H9 (cell line): ENCODE results near the gene EHBP1L1. TPM values are rescaled to one million over a fixed set of nuclear protein-coding genes. Genes with fewer than 3 reads are reported as not detected.
A peak's percentile ranks its signal among the peaks of the same experiment; 100 is the strongest.

Source experiments
- DNase-seq: peaks from one replicate; pipeline ENCODE4 v3.0.0-alpha.2; 2017
- H2AFZ ChIP-seq: one replicate; pipeline ENCODE4 v1.6.1; 2013; ENCODE audit warnings: mild to moderate bottlenecking, low read length, control low read depth, moderate library complexity
- H2AK5ac ChIP-seq: 2 replicates; pipeline ENCODE4 v1.6.1; 2013; ENCODE audit warnings: low read length, control low read depth, mixed read lengths; ENCODE audit not compliant: insufficient read length
- H2BK120ac ChIP-seq: one replicate; pipeline ENCODE4 v1.6.1; 2013; ENCODE audit warnings: low read depth, mild to moderate bottlenecking, low read length, control low read depth, inconsistent platforms; ENCODE audit not compliant: poor library complexity, severe bottlenecking
- H2BK12ac ChIP-seq: 2 replicates; pipeline ENCODE4 v1.6.1; 2013; ENCODE audit warnings: low read length, control low read depth, mixed read lengths, low read depth; ENCODE audit not compliant: insufficient read length
- H2BK15ac ChIP-seq: 2 replicates; pipeline ENCODE4 v1.6.1; 2013; ENCODE audit warnings: low read depth, low read length, control low read depth
- H2BK20ac ChIP-seq: one replicate; pipeline ENCODE4 v1.6.1; 2013; ENCODE audit warnings: low read depth, mild to moderate bottlenecking, low read length, control low read depth, inconsistent platforms; ENCODE audit not compliant: poor library complexity, severe bottlenecking
- H2BK5ac ChIP-seq: 2 replicates; pipeline ENCODE4 v1.6.1; 2013; ENCODE audit warnings: low read length, control low read depth, mixed read lengths; ENCODE audit not compliant: insufficient read length
- H3K14ac ChIP-seq: 2 replicates; pipeline ENCODE4 v1.6.1; 2013; ENCODE audit warnings: low read length, control low read depth; ENCODE audit not compliant: insufficient read depth
- H3K18ac ChIP-seq: 2 replicates; pipeline ENCODE4 v1.6.1; 2013; ENCODE audit warnings: low read depth, mild to moderate bottlenecking, mixed read lengths, low read length, control low read depth; ENCODE audit not compliant: insufficient read length
- H3K23ac ChIP-seq: 2 replicates; pipeline ENCODE4 v1.6.1; 2013; ENCODE audit warnings: low read length, control low read depth, mixed read lengths, low read depth; ENCODE audit not compliant: insufficient read length
- H3K23me2 ChIP-seq: 2 replicates; pipeline ENCODE4 v1.6.1; 2013; ENCODE audit warnings: low read depth, mild to moderate bottlenecking, mixed read lengths, low read length, control low read depth; ENCODE audit not compliant: insufficient read length, poor library complexity, severe bottlenecking
- H3K27ac ChIP-seq: 2 replicates; pipeline ENCODE4 v1.5.1; 2013; ENCODE audit warnings: low read length, control low read depth, mixed read lengths, low read depth; ENCODE audit not compliant: insufficient read length
- H3K27me3 ChIP-seq: 2 replicates; pipeline ENCODE4 v1.6.1; 2013; ENCODE audit warnings: low read length, control low read depth, inconsistent platforms; ENCODE audit not compliant: insufficient read depth
- H3K4ac ChIP-seq: 2 replicates; pipeline ENCODE4 v1.6.1; 2013; ENCODE audit warnings: low read depth, mild to moderate bottlenecking, control low read depth, inconsistent platforms, low read length, moderate library complexity
- H3K4me1 ChIP-seq: 2 replicates; pipeline ENCODE4 v1.6.1; 2013; ENCODE audit warnings: low read length, control low read depth, inconsistent platforms; ENCODE audit not compliant: insufficient read depth
- H3K4me2 ChIP-seq: 2 replicates; pipeline ENCODE4 v1.6.1; 2013; ENCODE audit warnings: low read length, control low read depth, mixed read lengths; ENCODE audit not compliant: insufficient read length, insufficient read depth
- H3K56ac ChIP-seq: 2 replicates; pipeline ENCODE4 v1.6.1; 2013; ENCODE audit warnings: low read depth, mild to moderate bottlenecking, mixed read lengths, low read length, control low read depth; ENCODE audit not compliant: insufficient read length
- H3K79me1 ChIP-seq: 2 replicates; pipeline ENCODE4 v1.6.1; 2013; ENCODE audit warnings: low read depth, mild to moderate bottlenecking, moderate library complexity, low read length, control low read depth, inconsistent platforms; ENCODE audit not compliant: insufficient read depth, poor library complexity, severe bottlenecking
- H3K79me2 ChIP-seq: 2 replicates; pipeline ENCODE4 v1.6.1; 2013; ENCODE audit warnings: low read length, control low read depth, inconsistent platforms; ENCODE audit not compliant: insufficient read depth
- H3K9ac ChIP-seq: 2 replicates; pipeline ENCODE4 v1.6.1; 2013; ENCODE audit warnings: low read length, control low read depth, mixed read lengths; ENCODE audit not compliant: insufficient read length; ENCODE audit errors: extremely low read depth
- H3K9me3 ChIP-seq: one replicate; pipeline ENCODE4 v1.6.1; 2013; ENCODE audit warnings: low read depth, low read length, inconsistent platforms; ENCODE audit not compliant: control insufficient read depth
- H3T11ph ChIP-seq: one replicate; pipeline ENCODE4 v1.6.1; 2013; ENCODE audit warnings: mild to moderate bottlenecking, low read length, control low read depth, inconsistent platforms
- H4K20me1 ChIP-seq: one replicate; pipeline ENCODE4 v1.6.1; 2013; ENCODE audit not compliant: control insufficient read depth, insufficient read length, insufficient read depth
- H4K5ac ChIP-seq: 2 replicates; pipeline ENCODE4 v1.6.1; 2013; ENCODE audit warnings: low read depth, mild to moderate bottlenecking, mixed read lengths, low read length, control low read depth; ENCODE audit not compliant: insufficient read length
- H4K8ac ChIP-seq: replicated peaks from 2 replicates; pipeline ENCODE4 v1.6.1; 2013; ENCODE audit warnings: low read length, control low read depth, mixed read lengths, low read depth; ENCODE audit not compliant: insufficient read length
- H4K91ac ChIP-seq: 2 replicates; pipeline ENCODE4 v1.6.1; 2013; ENCODE audit warnings: low read depth, mild to moderate bottlenecking, moderate library complexity, mixed read lengths, low read length, control low read depth; ENCODE audit not compliant: insufficient read length
- H3K27ac Mint-ChIP-seq, 3 experiments: 2 replicates in 2 of 3; 3 replicates in 1 of 3; pipeline ENCODE4 v1.8.0; 2020 to 2021; ENCODE audit warnings: mixed read lengths in 3 of 3, mild to moderate bottlenecking in 1 of 3, moderate library complexity in 1 of 3
- H3K27me3 Mint-ChIP-seq: 2 replicates; pipeline ENCODE4 v1.8.0; 2021; ENCODE audit warnings: low read depth, mild to moderate bottlenecking, moderate library complexity, mixed read lengths
- H3K36me3 Mint-ChIP-seq, 3 experiments: 2 replicates in 2 of 3; 3 replicates in 1 of 3; pipeline ENCODE4 v1.8.0; 2020 to 2021; ENCODE audit warnings: low read depth in 3 of 3, mixed read lengths in 3 of 3; ENCODE audit not compliant: insufficient read depth in 1 of 3
- H3K4me1 Mint-ChIP-seq, 2 experiments: 2 replicates each; pipeline ENCODE4 v1.8.0; 2020; ENCODE audit warnings: mixed read lengths in 2 of 2
- H3K4me3 Mint-ChIP-seq, 2 experiments: 2 replicates in 1 of 2; 3 replicates in 1 of 2; pipeline ENCODE4 v1.8.0; 2020 to 2021; ENCODE audit warnings: mild to moderate bottlenecking in 2 of 2, mixed read lengths in 2 of 2, moderate library complexity in 1 of 2
- H3K9me3 Mint-ChIP-seq, 2 experiments: 2 replicates in 1 of 2; 3 replicates in 1 of 2; pipeline ENCODE4 v1.8.0; 2020; ENCODE audit warnings: mild to moderate bottlenecking in 2 of 2, mixed read lengths in 2 of 2, moderate library complexity in 1 of 2
- WGBS: extraction: QIAGEN DNeasy Blood & Tissue Kit; methylation state at CpG from one replicate; pipeline ENCODE4 v1.1.7; 2013; ENCODE audit warnings: missing lambda C conversion rate, low lambda C conversion rate, mixed read lengths; ENCODE audit not compliant: insufficient read length; ENCODE audit errors: extremely low coverage; 5-methylcytosine and 5-hydroxymethylcytosine counted together
- total RNA-seq: library from RNA; stranded (reverse); gene quantifications from 2 replicates; pipeline ENCODE4 v1.2.1, GENCODE V29; 2021
- TF ChIP-seq, protein P1 (sequence below): fragments of 200-600 bp; sonication (generic); conservative IDR thresholded peaks from 3 replicates; pipeline ENCODE4 v1.8.0; 2021; ENCODE audit warnings: antibody characterized with exemption, mild to moderate bottlenecking

Gene EHBP1L1
- total RNA-seq, 1 experiment from 2014 or later, result 13.8 TPM

DNA sequence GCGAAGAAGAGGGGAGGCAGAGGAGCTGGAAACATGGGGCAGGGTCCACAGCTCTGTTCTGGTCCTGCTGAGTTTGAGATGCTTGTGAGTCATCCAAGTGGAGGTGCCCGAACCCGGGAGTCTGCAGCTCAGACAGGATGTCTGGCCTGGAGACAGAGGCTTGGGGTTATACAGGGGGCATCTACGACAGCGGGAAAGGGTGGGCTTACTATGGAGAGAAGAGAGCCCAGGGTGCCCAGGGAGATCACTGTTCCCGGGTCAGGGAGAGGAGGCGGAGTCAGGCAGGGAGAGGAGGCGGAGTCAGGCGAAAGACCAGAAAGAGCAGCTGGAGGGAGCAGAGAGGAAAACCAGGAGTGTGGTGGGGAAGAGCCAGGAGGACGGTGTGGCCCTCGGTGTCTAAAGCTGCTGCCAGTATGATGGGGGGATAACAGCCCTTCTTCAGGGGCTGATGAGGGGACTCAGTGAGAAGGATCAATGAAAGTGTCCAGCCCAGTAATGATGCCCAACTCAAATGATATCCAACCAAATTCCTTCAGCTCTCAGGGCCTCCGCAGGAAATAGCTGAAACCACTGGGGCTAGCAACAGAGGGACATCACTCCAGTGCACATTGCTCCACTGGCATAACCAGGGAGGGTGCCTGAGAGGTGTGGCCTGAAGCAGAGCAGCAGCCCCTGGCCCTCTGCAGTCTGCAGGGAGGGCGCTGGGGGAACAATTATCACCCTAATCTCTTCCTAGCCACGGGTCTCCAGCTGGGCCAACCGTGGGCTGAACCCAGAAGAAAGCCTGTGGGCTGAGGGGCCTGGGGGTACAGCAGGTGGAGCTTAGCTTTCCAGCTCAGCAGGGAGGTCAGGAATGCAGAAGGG lies 15.1 kb upstream of the EHBP1L1 start:
- Histone ChIP-seq H3T11ph (no peak overlapping the region), H3K23ac (no peak overlapping the region), H3K4me2 (peak overlapping the region; percentile 9), H4K20me1 (no peaks in the 10 kb centered on the region), H3K4ac (no peak overlapping the region), H3K27me3 (no peaks in the 10 kb centered on the region; the same call in 1 of the 2 replicates), H3K18ac (no peak overlapping the region), H2BK20ac (no peak overlapping the region), H3K14ac (no peak overlapping the region), H4K91ac (no peak overlapping the region), H2BK15ac (no peak overlapping the region), H3K4me1 (peaks cover 5% of the 10 kb centered on the region; the same call in 1 of the 2 replicates), H2AK5ac (no peak overlapping the region), H2BK12ac (no peak overlapping the region), H2BK120ac (no peak overlapping the region), H4K8ac (no peak overlapping the region), H2BK5ac (no peak overlapping the region), H4K5ac (no peak overlapping the region), H2AFZ (no peak overlapping the region), H3K56ac (no peak overlapping the region), H3K23me2 (no peaks in the 10 kb centered on the region), H3K27ac (no peak overlapping the region), H3K9ac (no peak overlapping the region), H3K79me2 (no peaks in the 10 kb centered on the region), H3K9me3 (no peaks in the 10 kb centered on the region), H3K79me1 (no peaks in the 10 kb centered on the region)
- H3K36me3 Mint-ChIP-seq, result no peaks in the 10 kb centered on the region
- TF ChIP-seq, protein P1, sequence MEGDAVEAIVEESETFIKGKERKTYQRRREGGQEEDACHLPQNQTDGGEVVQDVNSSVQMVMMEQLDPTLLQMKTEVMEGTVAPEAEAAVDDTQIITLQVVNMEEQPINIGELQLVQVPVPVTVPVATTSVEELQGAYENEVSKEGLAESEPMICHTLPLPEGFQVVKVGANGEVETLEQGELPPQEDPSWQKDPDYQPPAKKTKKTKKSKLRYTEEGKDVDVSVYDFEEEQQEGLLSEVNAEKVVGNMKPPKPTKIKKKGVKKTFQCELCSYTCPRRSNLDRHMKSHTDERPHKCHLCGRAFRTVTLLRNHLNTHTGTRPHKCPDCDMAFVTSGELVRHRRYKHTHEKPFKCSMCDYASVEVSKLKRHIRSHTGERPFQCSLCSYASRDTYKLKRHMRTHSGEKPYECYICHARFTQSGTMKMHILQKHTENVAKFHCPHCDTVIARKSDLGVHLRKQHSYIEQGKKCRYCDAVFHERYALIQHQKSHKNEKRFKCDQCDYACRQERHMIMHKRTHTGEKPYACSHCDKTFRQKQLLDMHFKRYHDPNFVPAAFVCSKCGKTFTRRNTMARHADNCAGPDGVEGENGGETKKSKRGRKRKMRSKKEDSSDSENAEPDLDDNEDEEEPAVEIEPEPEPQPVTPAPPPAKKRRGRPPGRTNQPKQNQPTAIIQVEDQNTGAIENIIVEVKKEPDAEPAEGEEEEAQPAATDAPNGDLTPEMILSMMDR, result no peak
- H3K27ac Mint-ChIP-seq, result peak overlapping the region; percentile 37 to 82 (median 71); a peak in 4 of 7 replicates
- peak; percentile 83 for DNase-seq
- H3K4me3 Mint-ChIP-seq, result peak overlapping the region in 1 of 2 experiments; percentile 65; a peak in 3 of 5 replicates
- no CpG with 5 or more reads among the region's 15 CpGs for WGBS
- H3K4me1 Mint-ChIP-seq, result peaks cover 33 to 48% of the 10 kb centered on the region in 2 experiments
- H3K27me3 Mint-ChIP-seq, result peaks cover 37% of the 10 kb centered on the region
- H3K9me3 Mint-ChIP-seq, result no peaks in the 10 kb centered on the region
